HT-29 (cell line): ENCODE measurements around the gene GOLGA8K. TPM values are rescaled to one million over a fixed set of nuclear protein-coding genes. Genes with fewer than 3 reads are reported as not detected.
"Not testable (repeated sequence)": the region's sequence is repeated elsewhere in the genome, so short reads cannot be mapped to it uniquely, and the experiment has no call there.

Experiments used
- DNase-seq: peaks from one replicate; pipeline ENCODE4 v3.0.0-alpha.2; 2015; ENCODE audit warnings: low spot score
- small RNA-seq: library from RNA; depleted of rRNA; stranded (forward); fragments of <200 nt; gene quantifications from one replicate; pipeline ENCODE3, GENCODE V24; 2014
- total RNA-seq: library from RNA; depleted of rRNA; stranded (reverse); fragments of >200 nt; shearing (Covaris generic); gene quantifications from 2 replicates; pipeline ENCODE4 v1.2.3, GENCODE V29; 2014; rRNA removed

The GOLGA8K gene
- total RNA-seq, 1 experiment from 2014 or later, result not detected

- not testable (repeated sequence) for DNase-seq
Measured at GRCh38 chr15:32352748-32353147, 50.3 kb downstream of the GOLGA8K start.

- not testable (repeated sequence) for DNase-seq
Measured at GRCh38 chr15:32350563-32351220, 52.4 kb downstream of the GOLGA8K start.

GRCh38 chr15:32347037-32347436, 56.1 kb downstream of the GOLGA8K start:
- DNase-seq, result not testable (repeated sequence)

DNA sequence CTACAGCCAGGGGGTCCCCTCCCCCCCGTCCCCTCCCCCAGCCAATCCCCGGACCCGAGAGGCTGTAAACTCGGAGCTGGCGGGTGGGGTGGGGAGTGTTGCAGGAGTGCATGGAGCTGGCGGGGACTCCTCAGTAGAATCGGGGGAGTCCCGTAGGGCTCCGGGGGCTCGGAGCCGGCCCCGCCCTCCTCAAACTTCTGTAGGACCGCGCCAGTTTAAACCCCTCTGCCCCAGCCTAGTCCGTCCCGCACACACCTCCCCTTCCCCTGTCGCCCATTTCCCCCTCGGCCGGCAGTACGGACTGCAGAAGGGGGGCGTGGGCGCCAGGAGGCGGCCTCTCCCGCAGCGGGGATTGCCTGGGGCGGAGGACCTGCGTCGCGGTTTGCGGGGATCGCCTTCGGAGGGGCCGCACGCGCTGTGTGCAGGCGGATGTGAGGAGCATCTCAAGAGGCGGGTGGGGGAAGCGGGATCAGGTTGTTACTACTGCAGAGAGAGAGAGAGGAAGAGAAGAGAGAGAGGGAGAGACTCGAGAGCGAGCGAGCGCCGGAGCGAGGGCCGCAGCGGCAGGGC, 57.0 kb downstream of the GOLGA8K start:
- not testable (repeated sequence) for DNase-seq

GRCh38 chr15:32343921-32344320, 59.2 kb downstream of the GOLGA8K start:
- DNase-seq, result not testable (repeated sequence)

Small RNA genes within 50 kb of the gene (small RNA-seq; reads per million reads assigned to genes)
- gene RF00096 (not detected), gene RN7SL185P (not detected), gene RN7SL539P (not detected)

Other genes starting within 250 kb of the GOLGA8K start
- not detected in 2 replicates for gene GOLGA8O, start 52.3 kb upstream of the GOLGA8K start, total RNA-seq
- gene GOLGA8N, start 190.2 kb upstream of the GOLGA8K start, total RNA-seq, result not detected in 2 replicates
- gene ARHGAP11A, start 212.2 kb upstream of the GOLGA8K start, total RNA-seq, result 26.4 and 33.9 TPM in 2 replicates
- 0.25 and 0.37 TPM in 2 replicates for gene SCG5, start 238.4 kb upstream of the GOLGA8K start, total RNA-seq